ENCODE results near the gene LECT2. TPM values are rescaled to one million over a fixed set of nuclear protein-coding genes. Genes with fewer than 3 reads are reported as not detected.

The LECT2 gene
- total RNA-seq, 2 experiments from 2014 or later, result not detected

GRCh38 chr5:135900276-135900675 lies 54.5 kb downstream of the LECT2 start:
- peaks cover 8% of the 10 kb centered on the region for H3K4me1 Mint-ChIP-seq (ENCODE audit: low read depth)
- no peaks in the 10 kb centered on the region for H3K36me3 Mint-ChIP-seq (ENCODE audit: low read depth)
- ATAC-seq (no peak), DNase-seq (no peak)
- peaks cover 40% of the 10 kb centered on the region for H3K27me3 Mint-ChIP-seq
- H3K9me3 Mint-ChIP-seq, result no peaks in the 10 kb centered on the region
- intact Hi-C loops (cut with micrococcal nuclease), result no loop called here
- CTCF ChIA-PET, result no interaction called here
- TF ChIP-seq CTCF (IDR thresholded peaks at IDR 0.05), result no peak
- POLR2A ChIA-PET, result no interaction called here
- H3K4me3 Mint-ChIP-seq, result no peak overlapping the region
- no peak overlapping the region for H3K27ac Mint-ChIP-seq

DNA sequence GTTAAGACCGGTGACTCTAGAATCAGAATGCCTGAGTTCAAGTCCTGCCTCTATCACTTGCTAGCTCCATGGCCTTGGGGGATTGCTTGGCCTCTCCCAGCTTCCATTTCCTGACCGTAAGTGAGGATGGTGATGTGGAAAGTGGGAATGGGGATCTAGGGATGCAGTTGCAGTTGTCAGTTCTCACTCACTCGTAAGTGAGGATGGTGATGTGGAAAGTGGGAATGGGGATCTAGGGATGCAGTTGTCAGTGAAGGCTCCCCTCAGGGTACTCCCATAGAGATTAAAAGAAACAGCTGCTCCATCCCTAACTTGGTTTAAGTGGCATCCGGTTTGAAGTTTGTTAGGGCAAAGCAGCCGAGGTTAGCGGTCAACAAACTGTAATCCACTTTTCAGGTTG lies 56.1 kb downstream of the LECT2 start:
- H3K27me3 Mint-ChIP-seq, result peaks cover 48% of the 10 kb centered on the region
- POLR2A ChIA-PET, result interaction anchor here (1.0 kb wide), 1 partner anchor 10 kb away, joined by 4 read pairs; no protein-coding TSS in a partner anchor
- no peak overlapping the region for H3K4me3 Mint-ChIP-seq
- ATAC-seq, result no peak
- H3K36me3 Mint-ChIP-seq (ENCODE audit: low read depth), result no peaks in the 10 kb centered on the region
- no peak for TF ChIP-seq CTCF (IDR thresholded peaks at IDR 0.05)
- no peaks in the 10 kb centered on the region for H3K9me3 Mint-ChIP-seq
- intact Hi-C loops (cut with micrococcal nuclease), result no loop called here
- H3K4me1 Mint-ChIP-seq (ENCODE audit: low read depth), result peaks cover 8% of the 10 kb centered on the region
- DNase-seq, result no peak
- H3K27ac Mint-ChIP-seq, result no peak overlapping the region
- CTCF ChIA-PET, result no interaction called here

Other genes starting within 250 kb of the LECT2 start
- gene SLC25A48, start 120.3 kb downstream of the LECT2 start, total RNA-seq, result not detected
- gene IL9, start 59.1 kb downstream of the LECT2 start, total RNA-seq, result not detected
- gene TGFBI, start 74.0 kb upstream of the LECT2 start, total RNA-seq, result not detected
- 10 to 100 TPM; 12.4 to 12.5 TPM for gene SMAD5, start 177.9 kb upstream of the LECT2 start, total RNA-seq
- gene SMIM32, start 238.2 kb upstream of the LECT2 start, total RNA-seq, result not detected

Measured in activated CD8-positive, alpha-beta T cell treated with anti-CD3 and anti-CD28 coated beads for 36 hours (primary cell).